Liver (tissue), 9 donors: ENCODE results near the gene FLT1. TPM values are rescaled to one million over a fixed set of nuclear protein-coding genes. Genes with fewer than 3 reads are reported as not detected.

ENCODE experiments used
- DNase-seq: peaks from one replicate; pipeline ENCODE4 v3.0.0-alpha.2; 2017; ENCODE audit warnings: low spot score
- H3K27ac ChIP-seq, 2 donors: one replicate each; pipeline ENCODE4 v1.7.0; 2013; ENCODE audit warnings: inconsistent platforms in 2 of 2, low read length in 2 of 2, control low read depth in 1 of 2, low read depth in 1 of 2, mild to moderate bottlenecking in 1 of 2
- H3K27me3 ChIP-seq, 4 donors: one replicate each; pipeline versions ENCODE4 v1.6.1 to v1.7.0; 2013; ENCODE audit warnings: low read length in 3 of 4, inconsistent platforms in 1 of 4, mild to moderate bottlenecking in 1 of 4, moderate library complexity in 1 of 4; ENCODE audit not compliant: control insufficient read depth in 4 of 4, insufficient read depth in 4 of 4
- H3K36me3 ChIP-seq, 4 donors: one replicate each; pipeline versions ENCODE4 v1.6.1 to v1.7.0; 2013; ENCODE audit warnings: low read length in 3 of 4, mild to moderate bottlenecking in 3 of 4, low read depth in 1 of 4, moderate library complexity in 1 of 4; ENCODE audit not compliant: control insufficient read depth in 4 of 4, insufficient read depth in 3 of 4
- H3K4me1 ChIP-seq, 4 donors: one replicate each; pipeline versions ENCODE4 v1.6.1 to v1.7.0; 2013; ENCODE audit warnings: low read length in 3 of 4, mild to moderate bottlenecking in 3 of 4, moderate library complexity in 1 of 4; ENCODE audit not compliant: control insufficient read depth in 4 of 4, insufficient read depth in 4 of 4
- H3K4me3 ChIP-seq, 3 donors: one replicate each; pipeline versions ENCODE4 v1.6.1 to v1.7.0; 2013; ENCODE audit warnings: low read length in 3 of 3, control low read depth in 1 of 3, low read depth in 1 of 3, mild to moderate bottlenecking in 1 of 3
- H3K9ac ChIP-seq, 2 donors: one replicate each; pipeline ENCODE4 v1.7.0; 2013; ENCODE audit warnings: low read length in 2 of 2, mild to moderate bottlenecking in 2 of 2, moderate library complexity in 2 of 2, control low read depth in 1 of 2, low read depth in 1 of 2
- H3K9me3 ChIP-seq, 4 donors: one replicate each; pipeline versions ENCODE4 v1.6.1 to v1.7.0; 2013; ENCODE audit warnings: low read length in 3 of 4; ENCODE audit not compliant: control insufficient read depth in 4 of 4
- EGR1 ChIP-seq, 2 donors: IDR thresholded peaks; 2 replicates each; pipeline ENCODE4 v1.6.1; 2016 to 2018; ENCODE audit warnings: antibody characterized with exemption in 2 of 2, low read depth in 2 of 2
- FOXA1 ChIP-seq: IDR thresholded peaks from 2 replicates; pipeline ENCODE4 v1.6.1; 2016; ENCODE audit warnings: antibody characterized with exemption
- FOXA2 ChIP-seq: IDR thresholded peaks from 2 replicates; pipeline ENCODE4 v1.6.1; 2016; ENCODE audit warnings: antibody characterized with exemption
- GABPA ChIP-seq, 2 donors: IDR thresholded peaks in 1 of 2; conservative IDR thresholded peaks in 1 of 2; 2 replicates each; pipeline ENCODE4 v1.6.1; 2016; ENCODE audit warnings: antibody characterized with exemption in 2 of 2, mild to moderate bottlenecking in 1 of 2, moderate library complexity in 1 of 2
- HNF4A ChIP-seq, 2 donors: conservative IDR thresholded peaks; 2 replicates each; pipeline ENCODE4 v1.6.1; 2016; ENCODE audit warnings: antibody characterized with exemption in 2 of 2, mild to moderate bottlenecking in 2 of 2
- HNF4G ChIP-seq: IDR thresholded peaks from 2 replicates; pipeline ENCODE4 v1.6.1; 2016; ENCODE audit warnings: antibody characterized with exemption
- JUND ChIP-seq, 2 donors: IDR thresholded peaks; 2 replicates each; pipeline ENCODE4 v1.6.1; 2016; ENCODE audit warnings: antibody characterized with exemption in 2 of 2
- NR2F2 ChIP-seq: IDR thresholded peaks from 2 replicates; pipeline ENCODE4 v1.6.1; 2016; ENCODE audit warnings: antibody characterized with exemption
- RAD21 ChIP-seq, 2 donors: IDR thresholded peaks; 2 replicates each; pipeline ENCODE4 v1.6.1; 2016; ENCODE audit warnings: antibody characterized with exemption in 2 of 2, mild to moderate bottlenecking in 2 of 2
- RXRA ChIP-seq, 2 donors: IDR thresholded peaks; 2 replicates each; pipeline ENCODE4 v1.6.1; 2017 to 2018; ENCODE audit warnings: antibody characterized with exemption in 2 of 2, mild to moderate bottlenecking in 1 of 2
- SP1 ChIP-seq: IDR thresholded peaks from 2 replicates; pipeline ENCODE4 v1.6.1; 2018; ENCODE audit warnings: antibody characterized with exemption, mild to moderate bottlenecking
- TAF1 ChIP-seq: conservative IDR thresholded peaks from 2 replicates; pipeline ENCODE4 v1.6.1; 2016; ENCODE audit warnings: antibody characterized with exemption, mild to moderate bottlenecking
- YY1 ChIP-seq: IDR thresholded peaks from 2 replicates; pipeline ENCODE4 v1.6.1; 2016; ENCODE audit warnings: antibody characterized with exemption, mild to moderate bottlenecking
- WGBS: extraction: QIAGEN DNeasy Blood & Tissue Kit; methylation state at CpG from one replicate; pipeline ENCODE4 v1.1.7; 2013; 5-methylcytosine and 5-hydroxymethylcytosine counted together
- polyA plus RNA-seq, 2 donors: library from polyadenylated mRNA; stranded (reverse) in 1 of 2; unstranded in 1 of 2; fragments of 200-250 nt in 1 of 2; fragments of >200 nt in 1 of 2; fragmentation: Nextera tagmentation in 1 of 2; extraction: Ambion mirVana in 1 of 2; gene quantifications; one replicate each; pipeline versions ENCODE4 v1.2.1 to v1.2.3, GENCODE V29; 2013 to 2015
- total RNA-seq, 2 donors: library from RNA; depleted of rRNA; stranded (reverse); fragments of >200 nt; gene quantifications; one replicate each; pipeline ENCODE4 v1.2.3, GENCODE V29; 2014
- TF ChIP-seq, protein P1 (sequence below): IDR thresholded peaks from 2 replicates; pipeline ENCODE4 v1.6.1; 2016; ENCODE audit warnings: antibody characterized with exemption
- TF ChIP-seq, protein P2 (sequence below): IDR thresholded peaks from 2 replicates; pipeline ENCODE4 v1.6.1; 2016; ENCODE audit warnings: antibody characterized with exemption, mild to moderate bottlenecking
- TF ChIP-seq, protein P3 (sequence below): IDR thresholded peaks from 2 replicates; pipeline ENCODE4 v1.6.1; 2016; ENCODE audit warnings: antibody characterized with exemption
- TF ChIP-seq, protein P4 (sequence below): fragments of 150-350 bp; IDR thresholded peaks from 2 replicates; pipeline ENCODE4 v1.5.1; 2017; ENCODE audit warnings: improper control_type of control experiment, low read depth, low read length; ENCODE audit not compliant: missing input control
- TF ChIP-seq, protein P5 (sequence below): IDR thresholded peaks from 2 replicates; pipeline ENCODE4 v1.6.1; 2016; ENCODE audit warnings: antibody characterized with exemption
- donor health status: healthy.
- donor health status: healthy.
- donor health status: healthy.
- donor health status: healthy.
- donor health status: healthy.

Gene FLT1
- total and polyA plus RNA-seq, 4 donors, result 4.1 to 19.7 (median 9.3) TPM

DNA sequence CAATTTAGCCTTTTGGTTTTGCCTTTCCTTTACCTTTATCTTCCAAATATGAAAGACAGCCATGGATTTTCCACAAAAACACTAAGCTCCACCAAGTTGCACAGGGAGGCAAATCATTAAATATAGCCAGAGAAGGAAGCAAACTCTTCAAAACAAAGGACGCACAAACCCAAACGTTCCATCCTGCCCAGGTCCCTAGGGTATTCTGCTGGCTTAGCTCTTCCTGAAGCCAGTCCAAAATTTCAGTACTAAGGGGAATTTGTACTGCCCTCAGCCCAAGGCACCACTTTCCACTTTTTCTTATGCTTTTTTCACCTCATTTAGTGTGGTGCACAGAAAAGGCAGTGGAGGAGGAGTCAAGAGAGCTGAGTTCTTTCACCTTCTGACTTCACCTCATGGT is 169.9 kb downstream of the FLT1 start:
- no peaks in the 10 kb centered on the region for H3K27me3 ChIP-seq
- H3K4me1 ChIP-seq, result peaks cover 0 to 10% (median 0%) of the 10 kb centered on the region in 4 donors
- H3K36me3 ChIP-seq, result no peaks in the 10 kb centered on the region
- no peak for DNase-seq
- no peak for TF ChIP-seq FOXA1
- TF ChIP-seq YY1, result no peak
- TF ChIP-seq, protein P1, sequence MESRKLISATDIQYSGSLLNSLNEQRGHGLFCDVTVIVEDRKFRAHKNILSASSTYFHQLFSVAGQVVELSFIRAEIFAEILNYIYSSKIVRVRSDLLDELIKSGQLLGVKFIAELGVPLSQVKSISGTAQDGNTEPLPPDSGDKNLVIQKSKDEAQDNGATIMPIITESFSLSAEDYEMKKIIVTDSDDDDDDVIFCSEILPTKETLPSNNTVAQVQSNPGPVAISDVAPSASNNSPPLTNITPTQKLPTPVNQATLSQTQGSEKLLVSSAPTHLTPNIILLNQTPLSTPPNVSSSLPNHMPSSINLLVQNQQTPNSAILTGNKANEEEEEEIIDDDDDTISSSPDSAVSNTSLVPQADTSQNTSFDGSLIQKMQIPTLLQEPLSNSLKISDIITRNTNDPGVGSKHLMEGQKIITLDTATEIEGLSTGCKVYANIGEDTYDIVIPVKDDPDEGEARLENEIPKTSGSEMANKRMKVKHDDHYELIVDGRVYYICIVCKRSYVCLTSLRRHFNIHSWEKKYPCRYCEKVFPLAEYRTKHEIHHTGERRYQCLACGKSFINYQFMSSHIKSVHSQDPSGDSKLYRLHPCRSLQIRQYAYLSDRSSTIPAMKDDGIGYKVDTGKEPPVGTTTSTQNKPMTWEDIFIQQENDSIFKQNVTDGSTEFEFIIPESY, result no peak
- TF ChIP-seq, protein P2, sequence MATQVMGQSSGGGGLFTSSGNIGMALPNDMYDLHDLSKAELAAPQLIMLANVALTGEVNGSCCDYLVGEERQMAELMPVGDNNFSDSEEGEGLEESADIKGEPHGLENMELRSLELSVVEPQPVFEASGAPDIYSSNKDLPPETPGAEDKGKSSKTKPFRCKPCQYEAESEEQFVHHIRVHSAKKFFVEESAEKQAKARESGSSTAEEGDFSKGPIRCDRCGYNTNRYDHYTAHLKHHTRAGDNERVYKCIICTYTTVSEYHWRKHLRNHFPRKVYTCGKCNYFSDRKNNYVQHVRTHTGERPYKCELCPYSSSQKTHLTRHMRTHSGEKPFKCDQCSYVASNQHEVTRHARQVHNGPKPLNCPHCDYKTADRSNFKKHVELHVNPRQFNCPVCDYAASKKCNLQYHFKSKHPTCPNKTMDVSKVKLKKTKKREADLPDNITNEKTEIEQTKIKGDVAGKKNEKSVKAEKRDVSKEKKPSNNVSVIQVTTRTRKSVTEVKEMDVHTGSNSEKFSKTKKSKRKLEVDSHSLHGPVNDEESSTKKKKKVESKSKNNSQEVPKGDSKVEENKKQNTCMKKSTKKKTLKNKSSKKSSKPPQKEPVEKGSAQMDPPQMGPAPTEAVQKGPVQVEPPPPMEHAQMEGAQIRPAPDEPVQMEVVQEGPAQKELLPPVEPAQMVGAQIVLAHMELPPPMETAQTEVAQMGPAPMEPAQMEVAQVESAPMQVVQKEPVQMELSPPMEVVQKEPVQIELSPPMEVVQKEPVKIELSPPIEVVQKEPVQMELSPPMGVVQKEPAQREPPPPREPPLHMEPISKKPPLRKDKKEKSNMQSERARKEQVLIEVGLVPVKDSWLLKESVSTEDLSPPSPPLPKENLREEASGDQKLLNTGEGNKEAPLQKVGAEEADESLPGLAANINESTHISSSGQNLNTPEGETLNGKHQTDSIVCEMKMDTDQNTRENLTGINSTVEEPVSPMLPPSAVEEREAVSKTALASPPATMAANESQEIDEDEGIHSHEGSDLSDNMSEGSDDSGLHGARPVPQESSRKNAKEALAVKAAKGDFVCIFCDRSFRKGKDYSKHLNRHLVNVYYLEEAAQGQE, result no peak
- no peak for TF ChIP-seq SP1
- TF ChIP-seq, protein P3, sequence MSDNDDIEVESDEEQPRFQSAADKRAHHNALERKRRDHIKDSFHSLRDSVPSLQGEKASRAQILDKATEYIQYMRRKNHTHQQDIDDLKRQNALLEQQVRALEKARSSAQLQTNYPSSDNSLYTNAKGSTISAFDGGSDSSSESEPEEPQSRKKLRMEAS, result no peak
- no peak for TF ChIP-seq JUND (IDR thresholded peaks at IDR 0.05)
- TF ChIP-seq HNF4G, result no peak
- no peak for TF ChIP-seq RAD21 (IDR thresholded peaks at IDR 0.05)
- no peak for TF ChIP-seq RXRA (IDR thresholded peaks at IDR 0.05)
- TF ChIP-seq GABPA (IDR thresholded peaks at IDR 0.05 in 1 of 2, conservative IDR thresholded peaks at IDR 0.05 in 1 of 2), result no peak
- no peak for TF ChIP-seq TAF1
- TF ChIP-seq, protein P4, sequence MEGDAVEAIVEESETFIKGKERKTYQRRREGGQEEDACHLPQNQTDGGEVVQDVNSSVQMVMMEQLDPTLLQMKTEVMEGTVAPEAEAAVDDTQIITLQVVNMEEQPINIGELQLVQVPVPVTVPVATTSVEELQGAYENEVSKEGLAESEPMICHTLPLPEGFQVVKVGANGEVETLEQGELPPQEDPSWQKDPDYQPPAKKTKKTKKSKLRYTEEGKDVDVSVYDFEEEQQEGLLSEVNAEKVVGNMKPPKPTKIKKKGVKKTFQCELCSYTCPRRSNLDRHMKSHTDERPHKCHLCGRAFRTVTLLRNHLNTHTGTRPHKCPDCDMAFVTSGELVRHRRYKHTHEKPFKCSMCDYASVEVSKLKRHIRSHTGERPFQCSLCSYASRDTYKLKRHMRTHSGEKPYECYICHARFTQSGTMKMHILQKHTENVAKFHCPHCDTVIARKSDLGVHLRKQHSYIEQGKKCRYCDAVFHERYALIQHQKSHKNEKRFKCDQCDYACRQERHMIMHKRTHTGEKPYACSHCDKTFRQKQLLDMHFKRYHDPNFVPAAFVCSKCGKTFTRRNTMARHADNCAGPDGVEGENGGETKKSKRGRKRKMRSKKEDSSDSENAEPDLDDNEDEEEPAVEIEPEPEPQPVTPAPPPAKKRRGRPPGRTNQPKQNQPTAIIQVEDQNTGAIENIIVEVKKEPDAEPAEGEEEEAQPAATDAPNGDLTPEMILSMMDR, result no peak
- no peak for TF ChIP-seq EGR1 (IDR thresholded peaks at IDR 0.05; ENCODE audit: low read depth in 2 of 2)
- TF ChIP-seq FOXA2, result no peak
- TF ChIP-seq NR2F2, result no peak
- no peak for TF ChIP-seq HNF4A (conservative IDR thresholded peaks at IDR 0.05)
- TF ChIP-seq, protein P5, sequence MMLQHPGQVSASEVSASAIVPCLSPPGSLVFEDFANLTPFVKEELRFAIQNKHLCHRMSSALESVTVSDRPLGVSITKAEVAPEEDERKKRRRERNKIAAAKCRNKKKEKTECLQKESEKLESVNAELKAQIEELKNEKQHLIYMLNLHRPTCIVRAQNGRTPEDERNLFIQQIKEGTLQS, result no peak
- no peak overlapping the region for H3K9ac ChIP-seq
- H3K9me3 ChIP-seq, result no peaks in the 10 kb centered on the region
- H3K27ac ChIP-seq, result no peak overlapping the region
- no peak overlapping the region for H3K4me3 ChIP-seq
- WGBS, result 76% methylated on average over 2 of the region's 2 CpGs
